GM12874 (cell line): Measurements from ENCODE around the gene CDK3.

Experiments
- CTCF ChIP-seq: IDR thresholded peaks from 2 replicates; pipeline ENCODE4 v1.5.1; 2011; ENCODE audit warnings: low read depth, mild to moderate bottlenecking, control low read depth, low read length, moderate library complexity; ENCODE audit not compliant: insufficient read depth

The CDK3 gene

GRCh38 chr17:76032073-76032779, 31.6 kb downstream of the CDK3 start:
- TF ChIP-seq CTCF: no peak

- TF ChIP-seq CTCF: no peak
Observed at GRCh38 chr17:76032780-76033108, 32.1 kb downstream of the CDK3 start.

GRCh38 chr17:76033139-76033538, 32.5 kb downstream of the CDK3 start:
- TF ChIP-seq CTCF: no peak

- no peak for TF ChIP-seq CTCF
Observed at GRCh38 chr17:76034428-76035350, 34.0 kb downstream of the CDK3 start.

- TF ChIP-seq CTCF: no peak
Observed at GRCh38 chr17:76036497-76037261, 36.0 kb downstream of the CDK3 start.

- no peak for TF ChIP-seq CTCF
Observed at GRCh38 chr17:76038050-76038449, 37.4 kb downstream of the CDK3 start.

- no peak for TF ChIP-seq CTCF
Observed at GRCh38 chr17:76039121-76039520, 38.5 kb downstream of the CDK3 start.
